IMR-90 (cell line): Measurements from ENCODE around the gene ERICH6B. TPM values are rescaled to one million over a fixed set of nuclear protein-coding genes. Genes with fewer than 3 reads are reported as not detected.
A peak's percentile ranks its signal among the peaks of the same experiment; 100 is the strongest.

Experiments used
- ATAC-seq: fragments of 200-7000 bp; cut with Tn5 transposase; 2 replicates; pipeline ENCODE4 v1.9.1; 2020; ENCODE audit warnings: low read depth, mild to moderate bottlenecking, moderate library complexity
- BruUV-seq: library from RNA; stranded (reverse); fragments of 400-500 nt; replicated peaks from 2 replicates; lab custom pipeline; 2021; lab: Mats Ljungman, UMichigan
- CTCF ChIA-PET: fragments of 300-600 bp; formaldehyde crosslinking; extraction: SDS; loops from one replicate; lab custom pipeline; 2021; ENCODE audit warnings: antibody characterized with exemption; lab: Yijun Ruan, JAX
- POLR2A ChIA-PET: fragments of 300-600 bp; sonication (Branson Sonifier 250); formaldehyde crosslinking; loops from one replicate; lab custom pipeline; 2022; ENCODE audit warnings: antibody characterized with exemption; ENCODE audit not compliant: unreplicated experiment; lab: Charles Lee
- DNase-seq: peaks from one replicate; pipeline ENCODE4 v3.0.0; 2013
- H2AFZ ChIP-seq: replicated peaks from 2 replicates; pipeline ENCODE3; 2013; ENCODE audit warnings: low read length, mild to moderate bottlenecking; ENCODE audit not compliant: poor library complexity
- H2AK5ac ChIP-seq: 2 replicates; pipeline ENCODE4 v1.6.1; 2013; ENCODE audit warnings: low read depth, low read length, inconsistent platforms
- H2AK9ac ChIP-seq: replicated peaks from 2 replicates; pipeline ENCODE3; 2013; ENCODE audit warnings: mild to moderate bottlenecking, low read depth, low read length, moderate library complexity; ENCODE audit not compliant: poor library complexity
- H2BK120ac ChIP-seq: 2 replicates; pipeline ENCODE4 v1.6.1; 2013; ENCODE audit warnings: low read depth, low read length, inconsistent platforms
- H2BK15ac ChIP-seq: 3 replicates; pipeline ENCODE4 v1.6.1; 2013; ENCODE audit warnings: low read depth, low read length, inconsistent platforms
- H2BK20ac ChIP-seq: 2 replicates; pipeline ENCODE4 v1.6.1; 2013; ENCODE audit warnings: low read depth, mild to moderate bottlenecking, inconsistent platforms, low read length, moderate library complexity
- H2BK5ac ChIP-seq: 2 replicates; pipeline ENCODE4 v1.6.1; 2013; ENCODE audit warnings: mild to moderate bottlenecking, low read depth, low read length, inconsistent platforms; ENCODE audit not compliant: poor library complexity, severe bottlenecking
- H3K14ac ChIP-seq: replicated peaks from 2 replicates; pipeline ENCODE4 v1.6.1; 2013; ENCODE audit warnings: low read depth, low read length, inconsistent platforms
- H3K18ac ChIP-seq: 2 replicates; pipeline ENCODE4 v1.6.1; 2013; ENCODE audit warnings: low read depth, low read length, control low read depth
- H3K23ac ChIP-seq: 2 replicates; pipeline ENCODE4 v1.6.1; 2013; ENCODE audit warnings: low read depth, low read length, inconsistent platforms
- H3K27ac ChIP-seq: 2 replicates; pipeline ENCODE4 v1.5.1; 2013; ENCODE audit warnings: mild to moderate bottlenecking, control low read depth, low read length; ENCODE audit not compliant: insufficient read depth
- H3K27me3 ChIP-seq: 2 replicates; pipeline ENCODE4 v1.6.1; 2013; ENCODE audit warnings: low read length; ENCODE audit not compliant: control insufficient read depth, insufficient read depth
- H3K36me3 ChIP-seq: 2 replicates; pipeline ENCODE4 v1.6.1; 2013; ENCODE audit warnings: low read length, mixed read lengths; ENCODE audit not compliant: control insufficient read depth, insufficient read depth
- H3K4ac ChIP-seq: 2 replicates; pipeline ENCODE4 v1.6.1; 2013; ENCODE audit warnings: low read depth, low read length, inconsistent platforms
- H3K4me1 ChIP-seq: 2 replicates; pipeline ENCODE4 v1.6.1; 2013; ENCODE audit warnings: low read length, mixed read lengths; ENCODE audit not compliant: control insufficient read depth, insufficient read depth
- H3K4me2 ChIP-seq: 2 replicates; pipeline ENCODE4 v1.6.1; 2013; ENCODE audit warnings: low read depth, mild to moderate bottlenecking, control low read depth, low read length, moderate library complexity
- H3K4me3 ChIP-seq: 2 replicates; pipeline ENCODE4 v1.5.1; 2013; ENCODE audit warnings: low read depth, mild to moderate bottlenecking, control low read depth, low read length, moderate library complexity; ENCODE audit not compliant: insufficient read depth
- H3K56ac ChIP-seq: 2 replicates; pipeline ENCODE4 v1.6.1; 2013; ENCODE audit warnings: low read length, inconsistent platforms; ENCODE audit not compliant: insufficient read depth; ENCODE audit errors: extremely low read depth
- H3K79me1 ChIP-seq, 2 experiments: 2 replicates each; pipeline ENCODE4 v1.6.1; 2013; ENCODE audit warnings: low read length in 2 of 2, inconsistent platforms in 1 of 2, low read depth in 1 of 2
- H3K9ac ChIP-seq: 2 replicates; pipeline ENCODE4 v1.6.1; 2013; ENCODE audit warnings: low read depth, low read length, control low read depth
- H3K9me1 ChIP-seq: 2 replicates; pipeline ENCODE4 v1.6.1; 2013; ENCODE audit warnings: low read length, inconsistent platforms; ENCODE audit not compliant: insufficient read depth
- H3K9me3 ChIP-seq: 2 replicates; pipeline ENCODE4 v1.6.1; 2013; ENCODE audit warnings: low read length; ENCODE audit not compliant: control insufficient read depth, insufficient read depth
- H4K20me1 ChIP-seq: 2 replicates; pipeline ENCODE4 v1.6.1; 2013; ENCODE audit warnings: low read length, inconsistent platforms; ENCODE audit not compliant: insufficient read depth
- H4K5ac ChIP-seq: 2 replicates; pipeline ENCODE4 v1.6.1; 2013; ENCODE audit warnings: mild to moderate bottlenecking, low read depth, low read length, control low read depth
- H4K8ac ChIP-seq, 2 experiments: 2 replicates each; pipeline ENCODE4 v1.6.1; 2013; ENCODE audit warnings: low read depth in 2 of 2, low read length in 2 of 2, control low read depth in 1 of 2, inconsistent platforms in 1 of 2
- H4K91ac ChIP-seq: 2 replicates; pipeline ENCODE4 v1.6.1; 2013; ENCODE audit warnings: low read depth, low read length, inconsistent platforms; ENCODE audit not compliant: insufficient read depth
- BHLHE40 ChIP-seq: fragments of 150-350 bp; IDR thresholded peaks from 2 replicates; pipeline ENCODE4 v1.6.1; 2016; ENCODE audit warnings: mild to moderate bottlenecking, low read depth, low read length
- CEBPB ChIP-seq: IDR thresholded peaks from 2 replicates; pipeline ENCODE4 v1.6.1; 2012; ENCODE audit warnings: low read depth, low read length, improper control_type of control experiment
- CHD1 ChIP-seq: IDR thresholded peaks from 2 replicates; pipeline ENCODE4 v1.6.1; 2012; ENCODE audit warnings: low read depth, low read length, improper control_type of control experiment
- CTCF ChIP-seq: conservative IDR thresholded peaks from 2 replicates; pipeline ENCODE4 v1.5.1; 2012; ENCODE audit warnings: mild to moderate bottlenecking, low read depth, low read length, improper control_type of control experiment
- ELK1 ChIP-seq: fragments of 150-350 bp; IDR thresholded peaks from 2 replicates; pipeline ENCODE4 v1.6.1; 2016; ENCODE audit warnings: low read depth, mild to moderate bottlenecking, low read length, moderate library complexity, borderline replicate concordance
- FOS ChIP-seq: fragments of 150-350 bp; IDR thresholded peaks from 2 replicates; pipeline ENCODE4 v1.6.1; 2016; ENCODE audit warnings: low read depth, low read length
- MAFK ChIP-seq: IDR thresholded peaks from 2 replicates; pipeline ENCODE4 v1.6.1; 2012; ENCODE audit warnings: low read depth, low read length, improper control_type of control experiment
- MAZ ChIP-seq: IDR thresholded peaks from 2 replicates; pipeline ENCODE4 v1.6.1; 2012; ENCODE audit warnings: low read depth, mild to moderate bottlenecking, low read length, improper control_type of control experiment, moderate library complexity, borderline replicate concordance
- MXI1 ChIP-seq: IDR thresholded peaks from 2 replicates; pipeline ENCODE4 v1.6.1; 2012; ENCODE audit warnings: low read depth, mild to moderate bottlenecking, low read length, moderate library complexity, borderline replicate concordance
- NFE2L2 ChIP-seq: fragments of 150-350 bp; IDR thresholded peaks from 2 replicates; pipeline ENCODE4 v1.6.1; 2016; ENCODE audit warnings: low read depth, mild to moderate bottlenecking, low read length
- POLR2A ChIP-seq: IDR thresholded peaks from 2 replicates; pipeline ENCODE4 v1.6.1; 2012; ENCODE audit warnings: mild to moderate bottlenecking, low read depth, low read length
- RAD21 ChIP-seq: IDR thresholded peaks from 2 replicates; pipeline ENCODE4 v1.6.1; 2012; ENCODE audit warnings: low read length, improper control_type of control experiment
- RCOR1 ChIP-seq: IDR thresholded peaks from 2 replicates; pipeline ENCODE4 v1.6.1; 2012; ENCODE audit warnings: mild to moderate bottlenecking, low read length, improper control_type of control experiment; ENCODE audit not compliant: insufficient replicate concordance
- RFX5 ChIP-seq: IDR thresholded peaks from 2 replicates; pipeline ENCODE4 v1.8.0; 2012; ENCODE audit warnings: low read depth, mild to moderate bottlenecking, low read length, moderate library complexity
- SMC3 ChIP-seq: fragments of 150-350 bp; IDR thresholded peaks from 2 replicates; pipeline ENCODE4 v1.6.1; 2016; ENCODE audit warnings: low read depth, mild to moderate bottlenecking, antibody characterized with exemption, low read length, moderate library complexity
- WGBS, 2 experiments: methylation state at CpG; one replicate each; pipeline versions ENCODE4 v1.1.5 to v1.1.7; 2013; ENCODE audit warnings: missing lambda C conversion rate in 2 of 2; ENCODE audit not compliant: insufficient read length in 1 of 2; ENCODE audit errors: extremely low coverage in 2 of 2; 5-methylcytosine and 5-hydroxymethylcytosine counted together
- dilution Hi-C: fragments of 300-500 bp; cut with HindIII; formaldehyde crosslinking; loops from one replicate; pipeline ENCODE4 v1.14.3; 2018; ENCODE audit warnings: low sequenced_read_pairs; ENCODE audit not compliant: unreplicated experiment
- in situ Hi-C: fragments of 300-500 bp; cut with MboI; formaldehyde crosslinking; loops from 3 replicates; pipeline ENCODE4 v1.14.3; 2019; ENCODE audit warnings: low sequenced_read_pairs, inconsistent platforms, mixed read lengths
- intact Hi-C: fragments of 100-400 bp; cut with micrococcal nuclease; formaldehyde crosslinking; loops from 2 replicates; pipeline ENCODE4 v1.10.0; 2022
- polyA plus RNA-seq, 3 experiments: library from polyadenylated mRNA; depleted of rRNA; stranded (reverse); fragments of >200 nt; gene quantifications; 2 replicates each; pipeline ENCODE4 v1.2.3, GENCODE V29; 2012; ENCODE audit warnings: low replicate concordance in 1 of 3
- total RNA-seq: library from RNA; depleted of rRNA; stranded (reverse); fragments of >200 nt; gene quantifications from 2 replicates; pipeline ENCODE4 v1.2.3, GENCODE V29; 2012

ERICH6B gene
- total and polyA plus RNA-seq, 2 of the 4 experiments (the other 2 are of a cell fraction) = not detected

GRCh38 chr13:45537516-45537915, 78.0 kb downstream of the ERICH6B start:
- ChIA-PET CTCF (interaction anchor here (0.6 kb wide), 2 partner anchors 26 to 85 kb away, joined by 4 to 5 read pairs; no protein-coding TSS in a partner anchor), POLR2A (no interaction called here)
- Histone ChIP-seq H3K18ac (no peak overlapping the region), H2BK15ac (no peak overlapping the region), H3K4me1 (peaks cover 3% of the 10 kb centered on the region; the same call in 1 of the 2 replicates), H3K14ac (no peak overlapping the region), H4K5ac (no peak overlapping the region), H4K8ac (no peak overlapping the region), H3K4me3 (no peak overlapping the region), H2AK5ac (no peak overlapping the region), H3K23ac (no peak overlapping the region), H3K36me3 (peaks cover 28% of the 10 kb centered on the region), H2BK120ac (no peak overlapping the region), H2BK5ac (no peak overlapping the region), H3K56ac (no peak overlapping the region), H3K4me2 (no peak overlapping the region), H2BK20ac (no peak overlapping the region), H2AFZ (no peak overlapping the region), H4K91ac (no peak overlapping the region), H3K27me3 (no peaks in the 10 kb centered on the region), H3K4ac (no peak overlapping the region), H3K79me1 (no peaks in the 10 kb centered on the region), H3K9me1 (peaks cover 4% of the 10 kb centered on the region; the same call in 1 of the 2 replicates), H4K20me1 (peaks cover 4% of the 10 kb centered on the region; the same call in 1 of the 2 replicates), H3K9me3 (no peaks in the 10 kb centered on the region), H3K27ac (no peak overlapping the region; the same call in 1 of the 2 replicates), H2AK9ac (no peak overlapping the region), H3K9ac (no peak overlapping the region)
- no CpG with 5 or more reads among the region's 1 CpG for WGBS, 2 experiments
- ATAC-seq (peak; percentile 68), DNase-seq (peak; percentile 77)
- dilution Hi-C loops (no loop called here), in situ Hi-C loops (loop anchor here (10.0 kb wide), 1 partner anchor 63 kb away; no protein-coding TSS in a partner anchor), intact Hi-C loops (no loop called here)
- BruUV-seq = no TSS peak
- TF ChIP-seq ELK1 = no peak
- no peak for TF ChIP-seq MAZ
- TF ChIP-seq RFX5 = no peak
- TF ChIP-seq SMC3 = no peak
- no peak for TF ChIP-seq CEBPB
- TF ChIP-seq BHLHE40 = no peak
- TF ChIP-seq FOS = no peak
- TF ChIP-seq POLR2A = no peak
- no peak for TF ChIP-seq RCOR1
- TF ChIP-seq MXI1 = no peak
- no peak for TF ChIP-seq MAFK
- no peak for TF ChIP-seq CTCF
- TF ChIP-seq RAD21 = no peak
- no peak for TF ChIP-seq CHD1
- no peak for TF ChIP-seq NFE2L2
